ENCODE data around the gene GALNT17. TPM values are rescaled to one million over a fixed set of nuclear protein-coding genes. Genes with fewer than 3 reads are reported as not detected.
"Not testable (repeated sequence)": the region's sequence is repeated elsewhere in the genome, so short reads cannot be mapped to it uniquely, and the experiment has no call there.

Gene GALNT17
- total RNA-seq, 1 donor from 2014 or later = not detected

GRCh38 chr7:71733107-71733870 lies 601.3 kb downstream of the GALNT17 start:
- TF ChIP-seq CTCF (IDR thresholded peaks at IDR 0.05; ENCODE audit: insufficient read depth, low read length, severe bottlenecking) = peak; percentile 87
- no peaks in the 10 kb centered on the region for H3K36me3 ChIP-seq (ENCODE audit: control insufficient read depth, insufficient read depth, low read length)
- DNase-seq (ENCODE audit: low read depth) (peak; percentile 25), FAIRE-seq (no peak)
- H3K4me3 ChIP-seq (ENCODE audit: low read depth, low read length) = no peak overlapping the region
- no peaks in the 10 kb centered on the region for H3K27me3 ChIP-seq (ENCODE audit: control insufficient read depth, insufficient read depth, low read length)

GRCh38 chr7:71735961-71736556 lies 604.1 kb downstream of the GALNT17 start:
- Histone ChIP-seq H3K4me3 (ENCODE audit: low read depth, low read length) (no peak overlapping the region), H3K27me3 (ENCODE audit: control insufficient read depth, insufficient read depth, low read length) (no peaks in the 10 kb centered on the region), H3K36me3 (ENCODE audit: control insufficient read depth, insufficient read depth, low read length) (no peaks in the 10 kb centered on the region)
- DNase-seq (ENCODE audit: low read depth) = peak; percentile 43
- TF ChIP-seq CTCF (IDR thresholded peaks at IDR 0.05; ENCODE audit: insufficient read depth, low read length, severe bottlenecking) = peak; percentile 84
- peak; percentile 36 for FAIRE-seq

GRCh38 chr7:71737931-71738540 lies 606.1 kb downstream of the GALNT17 start:
- not testable (repeated sequence) for FAIRE-seq; H3K36me3 ChIP-seq (ENCODE audit: control insufficient read depth, insufficient read depth, low read length); H3K27me3 ChIP-seq (ENCODE audit: control insufficient read depth, insufficient read depth, low read length); H3K4me3 ChIP-seq (ENCODE audit: low read depth, low read length); DNase-seq (ENCODE audit: low read depth)

GRCh38 chr7:71739520-71740173 lies 607.7 kb downstream of the GALNT17 start:
- FAIRE-seq (no peak), DNase-seq (ENCODE audit: low read depth) (no peak)
- TF ChIP-seq CTCF (IDR thresholded peaks at IDR 0.05; ENCODE audit: insufficient read depth, low read length, severe bottlenecking) = no peak
- Histone ChIP-seq H3K4me3 (ENCODE audit: low read depth, low read length) (no peak overlapping the region), H3K27me3 (ENCODE audit: control insufficient read depth, insufficient read depth, low read length) (no peaks in the 10 kb centered on the region), H3K36me3 (ENCODE audit: control insufficient read depth, insufficient read depth, low read length) (no peaks in the 10 kb centered on the region)

GRCh38 chr7:71740174-71740560 lies 608.2 kb downstream of the GALNT17 start:
- no peak for TF ChIP-seq CTCF (IDR thresholded peaks at IDR 0.05; ENCODE audit: insufficient read depth, low read length, severe bottlenecking)
- Histone ChIP-seq H3K27me3 (ENCODE audit: control insufficient read depth, insufficient read depth, low read length) (no peaks in the 10 kb centered on the region), H3K4me3 (ENCODE audit: low read depth, low read length) (no peak overlapping the region), H3K36me3 (ENCODE audit: control insufficient read depth, insufficient read depth, low read length) (no peaks in the 10 kb centered on the region)
- DNase-seq (ENCODE audit: low read depth) = no peak
- FAIRE-seq = no peak

- Histone ChIP-seq H3K27me3 (ENCODE audit: control insufficient read depth, insufficient read depth, low read length) (no peaks in the 10 kb centered on the region), H3K36me3 (ENCODE audit: control insufficient read depth, insufficient read depth, low read length) (no peaks in the 10 kb centered on the region), H3K4me3 (ENCODE audit: low read depth, low read length) (no peak overlapping the region)
- no peak for DNase-seq (ENCODE audit: low read depth)
- no peak for TF ChIP-seq CTCF (IDR thresholded peaks at IDR 0.05; ENCODE audit: insufficient read depth, low read length, severe bottlenecking)
- FAIRE-seq = no peak
Measured at GRCh38 chr7:71746006-71746405, 614.1 kb downstream of the GALNT17 start.

Data from bronchial epithelial cell (primary cell).